Tibial nerve (tissue), 4 donors: ENCODE results near the gene FBXL19. TPM values are rescaled to one million over a fixed set of nuclear protein-coding genes. Genes with fewer than 3 reads are reported as not detected.

Experiments used
- DNase-seq, 2 donors: peaks; one replicate each; pipeline ENCODE4 v3.0.0-alpha.2; 2019; ENCODE audit warnings: low spot score in 2 of 2
- H3K27ac ChIP-seq, 4 donors: fragments of 200-600 bp; sonication (generic) in 3 of 4; one replicate each; pipeline ENCODE4 v1.5.1; 2017 to 2019; ENCODE audit warnings: mild to moderate bottlenecking in 1 of 4
- H3K27me3 ChIP-seq, 2 donors: fragments of 200-600 bp; sonication (generic) in 1 of 2; one replicate each; pipeline versions ENCODE4 v1.5.1 to v1.6.0; 2017 to 2019
- H3K36me3 ChIP-seq, 3 donors: fragments of 200-600 bp; sonication (generic); one replicate each; pipeline ENCODE4 v1.5.1; 2018 to 2019
- H3K4me1 ChIP-seq, 4 donors: fragments of 200-600 bp; sonication (generic) in 3 of 4; one replicate each; pipeline ENCODE4 v1.5.1; 2017 to 2019
- H3K4me3 ChIP-seq, 4 donors: fragments of 200-600 bp; sonication (generic) in 3 of 4; one replicate each; pipeline ENCODE4 v1.5.1; 2017 to 2019; ENCODE audit warnings: mild to moderate bottlenecking in 1 of 4, moderate library complexity in 1 of 4
- H3K9me3 ChIP-seq, 4 donors: fragments of 200-600 bp; sonication (generic) in 3 of 4; one replicate each; pipeline ENCODE4 v1.5.1; 2017 to 2019
- CTCF ChIP-seq, 5 experiments: fragments of 200-600 bp in 3 of 5; fragments of 450-650 bp in 2 of 5; sonication (generic) in 3 of 5; IDR thresholded peaks; one replicate each; pipeline ENCODE4 v1.5.1; 2016 to 2019; ENCODE audit warnings: antibody characterized with exemption in 5 of 5, mild to moderate bottlenecking in 3 of 5, moderate library complexity in 2 of 5
- EP300 ChIP-seq, 2 donors: sonication (generic); formaldehyde crosslinking; IDR thresholded peaks; one replicate each; pipeline ENCODE4 v1.6.1; 2017; ENCODE audit warnings: antibody characterized with exemption in 2 of 2, mild to moderate bottlenecking in 1 of 2
- POLR2A ChIP-seq, 2 donors: fragments of 450-650 bp; IDR thresholded peaks; one replicate each; pipeline ENCODE4 v1.6.1; 2017; ENCODE audit warnings: antibody characterized with exemption in 2 of 2, mild to moderate bottlenecking in 2 of 2, moderate library complexity in 2 of 2
- WGBS, 2 donors: methylation state at CpG; one replicate each; pipeline ENCODE4 v1.1.5; 2018; 5-methylcytosine and 5-hydroxymethylcytosine counted together
- total RNA-seq, 4 donors: library from RNA; depleted of rRNA; stranded (reverse); fragments of >200 nt; gene quantifications; one replicate each; pipeline ENCODE4 v1.1.0, GENCODE V29; 2016

Gene FBXL19
- total RNA-seq, 4 donors from 2014 or later = 7.4 to 25.8 (median 16.7) TPM

- no peak for DNase-seq
- 0 to 1% methylated on average over 10 to 11 of the region's 11 CpGs for WGBS, 2 donors
- H3K9me3 ChIP-seq = no peaks in the 10 kb centered on the region
Measured at GRCh38 chr16:30893417-30893743, 30.0 kb upstream of the FBXL19 start.

GRCh38 chr16:30893744-30894539 is 29.4 kb upstream of the FBXL19 start, which contains the start of gene BCL7C:
Gene BCL7C (minus strand): TSS chr16:30894077. CDS start chr16:30893944, 133 bp downstream.
- WGBS, 2 donors = 1% methylated on average over 24 to 63 of the region's 97 CpGs
- no peaks in the 10 kb centered on the region for H3K27me3 ChIP-seq
- peak within 1 kb of the TSS; percentile 95 to 100 (median 100) for H3K27ac ChIP-seq
- peaks cover 0 to 51% (median 31%) of the 10 kb centered on the region in 4 donors for H3K4me1 ChIP-seq
- no peaks in the 10 kb centered on the region for H3K9me3 ChIP-seq
- TF ChIP-seq EP300 (IDR thresholded peaks at IDR 0.05) (peak in 1 of 2 donors; percentile 67), POLR2A (IDR thresholded peaks at IDR 0.05) (peak in 1 of 2 donors; percentile 56), CTCF (IDR thresholded peaks at IDR 0.05) (peak; percentile 44 to 81 (median 72))
- H3K36me3 ChIP-seq = peaks cover 0 to 33% (median 2%) of the 10 kb centered on the region in 3 donors
- DNase-seq = peak; percentile 81 to 82
- peak within 1 kb of the TSS; percentile 48 to 91 (median 73) for H3K4me3 ChIP-seq

More at GRCh38 chr16:30893417-30893743, 30.0 kb upstream of the FBXL19 start:
- Histone ChIP-seq H3K4me1 (peaks cover 0 to 51% (median 31%) of the 10 kb centered on the region in 4 donors), H3K36me3 (peaks cover 0 to 38% (median 6%) of the 10 kb centered on the region in 3 donors), H3K27me3 (no peaks in the 10 kb centered on the region), H3K4me3 (peak overlapping the region; percentile 48 to 91 (median 73)), H3K27ac (peak overlapping the region; percentile 95 to 100 (median 100))
- no peak for TF ChIP-seq CTCF (IDR thresholded peaks at IDR 0.05)
- TF ChIP-seq EP300 (IDR thresholded peaks at IDR 0.05) = no peak
- no peak for TF ChIP-seq POLR2A (IDR thresholded peaks at IDR 0.05)

GRCh38 chr16:30894540-30895368 is 28.6 kb upstream of the FBXL19 start:
- Histone ChIP-seq H3K27ac (peak overlapping the region; percentile 95 to 100 (median 100)), H3K4me3 (peak overlapping the region; percentile 33 to 91 (median 48)), H3K9me3 (no peaks in the 10 kb centered on the region), H3K36me3 (peaks cover 0 to 25% (median 0%) of the 10 kb centered on the region in 3 donors), H3K4me1 (peaks cover 0 to 51% (median 31%) of the 10 kb centered on the region in 4 donors), H3K27me3 (no peaks in the 10 kb centered on the region)
- 37 to 43% methylated on average over 16 of the region's 16 CpGs for WGBS, 2 donors
- no peak for TF ChIP-seq CTCF (IDR thresholded peaks at IDR 0.05)
- no peak for TF ChIP-seq EP300 (IDR thresholded peaks at IDR 0.05)
- no peak for TF ChIP-seq POLR2A (IDR thresholded peaks at IDR 0.05)
- DNase-seq = no peak

GRCh38 chr16:30895627-30896260 is 27.6 kb upstream of the FBXL19 start:
- H3K27me3 ChIP-seq = no peaks in the 10 kb centered on the region
- H3K4me1 ChIP-seq = peaks cover 0 to 51% (median 31%) of the 10 kb centered on the region in 4 donors
- no peak for TF ChIP-seq CTCF (IDR thresholded peaks at IDR 0.05)
- TF ChIP-seq EP300 (IDR thresholded peaks at IDR 0.05) = no peak
- no peak for TF ChIP-seq POLR2A (IDR thresholded peaks at IDR 0.05)
- no peaks in the 10 kb centered on the region for H3K9me3 ChIP-seq
- WGBS, 2 donors = 48 to 49% methylated on average over 30 to 32 of the region's 32 CpGs
- DNase-seq = no peak
- H3K4me3 ChIP-seq = peak overlapping the region; percentile 49 to 79 (median 64)
- peaks cover 0 to 15% (median 0%) of the 10 kb centered on the region in 3 donors for H3K36me3 ChIP-seq
- peak overlapping the region; percentile 93 to 100 (median 100) for H3K27ac ChIP-seq
